SH-SY5Y (cell line): ENCODE data around the gene CEP70.

Experiments used
- GATA2 ChIP-seq: IDR thresholded peaks from 2 replicates; pipeline ENCODE4 v1.6.1; 2011; ENCODE audit warnings: mild to moderate bottlenecking, low read depth, low read length
- GATA3 ChIP-seq: IDR thresholded peaks from 2 replicates; pipeline ENCODE4 v1.6.1; 2011; ENCODE audit warnings: low read depth, mild to moderate bottlenecking, low read length, moderate library complexity

Gene CEP70

GRCh38 chr3:138492980-138493675 is 100.9 kb downstream of the CEP70 start:
- TF ChIP-seq GATA2: no peak
- TF ChIP-seq GATA3: no peak

DNA sequence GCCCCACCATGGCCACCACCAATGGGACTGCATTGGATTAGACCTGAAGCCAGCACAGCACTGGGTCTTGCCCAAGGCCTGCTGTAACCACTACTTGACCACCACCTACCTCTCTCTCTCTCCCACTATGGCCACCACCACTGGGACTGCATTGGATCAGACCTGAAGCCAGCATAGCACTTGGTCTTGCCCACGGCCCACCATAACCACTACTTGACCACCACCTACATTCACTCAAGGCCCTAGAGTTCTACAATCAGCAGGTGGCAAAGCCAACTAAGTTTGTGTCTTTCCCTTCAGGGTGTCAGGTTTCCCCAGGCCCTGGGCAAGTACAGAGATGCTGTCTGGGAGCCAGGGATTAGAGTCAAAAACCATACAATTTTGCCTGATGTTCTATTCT is 102.1 kb downstream of the CEP70 start:
- no peak for TF ChIP-seq GATA3
- TF ChIP-seq GATA2: no peak

DNA sequence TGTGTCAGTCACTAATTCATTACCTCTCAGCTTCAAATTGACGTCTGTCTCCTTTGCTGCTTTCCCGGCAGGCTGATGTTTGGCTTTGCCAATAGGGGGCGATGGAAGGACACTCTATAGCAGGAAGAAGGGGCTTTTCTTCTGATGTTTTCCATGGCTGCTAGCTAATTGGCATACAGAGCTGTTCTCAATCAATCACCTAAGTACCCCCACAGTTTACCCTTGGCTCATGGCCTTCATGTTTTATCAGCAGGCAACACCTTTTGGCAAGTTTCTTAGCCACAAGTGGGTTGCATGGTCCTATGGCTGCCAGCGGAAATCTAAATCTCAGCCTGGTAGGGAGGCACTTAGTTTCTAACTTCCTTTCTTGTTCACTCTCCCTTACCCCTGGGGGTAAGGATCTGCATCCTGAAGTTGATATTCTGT is 114.6 kb downstream of the CEP70 start:
- TF ChIP-seq GATA3: no peak
- TF ChIP-seq GATA2: no peak

- no peak for TF ChIP-seq GATA2
- no peak for TF ChIP-seq GATA3
These were observed 116.3 kb downstream of the CEP70 start for GRCh38 chr3:138477801-138478200.

GRCh38 chr3:138477120-138477519 is 116.9 kb downstream of the CEP70 start:
- TF ChIP-seq GATA3: no peak
- TF ChIP-seq GATA2: no peak

- TF ChIP-seq GATA3: no peak
- no peak for TF ChIP-seq GATA2
These were observed 117.5 kb downstream of the CEP70 start for GRCh38 chr3:138476526-138476925.

DNA sequence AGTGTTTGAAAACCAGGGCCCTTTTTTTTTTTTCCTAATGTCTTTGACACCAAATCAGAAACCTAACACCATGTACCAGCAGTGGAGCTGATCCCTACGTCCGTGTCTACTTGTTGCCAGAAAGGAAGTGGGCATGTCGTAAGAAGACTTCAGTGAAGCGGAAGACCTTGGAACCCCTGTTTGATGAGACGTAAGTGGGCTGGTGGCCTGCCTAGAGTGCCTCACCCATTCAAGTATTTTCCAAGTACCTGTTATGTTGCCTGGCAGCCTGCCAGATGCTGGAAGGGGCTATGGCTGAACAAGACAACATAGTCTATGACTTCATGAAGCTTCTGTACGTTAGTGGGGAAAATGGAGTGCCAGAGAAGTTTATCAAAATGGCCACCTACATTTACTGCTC is 119.9 kb downstream of the CEP70 start:
- TF ChIP-seq GATA3 (no peak), GATA2 (no peak)

GRCh38 chr3:138473391-138473790 is 120.7 kb downstream of the CEP70 start:
- TF ChIP-seq GATA2 (no peak), GATA3 (no peak)

GRCh38 chr3:138472141-138472825 is 121.8 kb downstream of the CEP70 start:
- no peak for TF ChIP-seq GATA2
- no peak for TF ChIP-seq GATA3

DNA sequence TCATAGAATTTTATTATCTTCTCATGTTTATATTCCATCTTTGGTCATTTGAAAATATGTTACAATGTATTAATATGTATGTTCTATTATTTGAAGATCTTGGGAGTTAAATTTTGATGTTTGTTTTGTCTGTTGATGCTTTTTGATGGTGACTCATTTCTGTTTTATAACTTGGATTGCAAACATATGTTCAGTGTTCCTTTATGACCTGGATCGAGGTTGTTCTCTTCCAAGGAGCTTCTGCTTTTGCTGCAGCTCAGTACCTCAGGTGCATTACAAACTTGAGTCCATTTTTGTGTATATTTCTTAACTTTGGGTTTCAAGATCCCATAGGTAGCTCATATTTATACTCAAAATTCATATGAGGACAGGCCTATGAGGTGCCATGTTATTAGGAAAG is 122.6 kb downstream of the CEP70 start:
- TF ChIP-seq GATA3 (no peak), GATA2 (no peak)

GRCh38 chr3:138470687-138471086 is 123.4 kb downstream of the CEP70 start:
- TF ChIP-seq GATA3 (no peak), GATA2 (no peak)

GRCh38 chr3:138469874-138470273 is 124.2 kb downstream of the CEP70 start:
- no peak for TF ChIP-seq GATA2

DNA sequence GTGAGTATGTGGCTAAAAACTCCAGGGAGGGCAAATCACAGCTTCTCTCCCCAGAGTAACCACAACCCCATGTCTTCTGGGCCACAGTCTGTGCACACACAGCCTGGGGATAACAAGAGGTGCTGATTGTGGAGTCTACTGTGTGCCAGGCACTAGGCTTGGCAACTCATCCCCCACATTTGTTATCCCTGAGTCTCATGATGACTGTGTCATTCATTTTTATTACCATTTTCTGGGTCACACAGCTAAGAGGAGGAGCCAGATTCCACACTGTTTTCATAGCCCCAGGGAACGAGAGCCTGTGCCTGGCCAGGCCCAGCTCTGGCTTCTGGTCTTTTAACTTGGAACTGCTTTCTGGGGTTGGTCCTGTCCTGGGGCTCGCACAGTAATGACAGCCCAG is 125.2 kb downstream of the CEP70 start:
- TF ChIP-seq GATA3 (no peak), GATA2 (no peak)

- no peak for TF ChIP-seq GATA3
These were observed 125.6 kb downstream of the CEP70 start for GRCh38 chr3:138468451-138468850.

DNA sequence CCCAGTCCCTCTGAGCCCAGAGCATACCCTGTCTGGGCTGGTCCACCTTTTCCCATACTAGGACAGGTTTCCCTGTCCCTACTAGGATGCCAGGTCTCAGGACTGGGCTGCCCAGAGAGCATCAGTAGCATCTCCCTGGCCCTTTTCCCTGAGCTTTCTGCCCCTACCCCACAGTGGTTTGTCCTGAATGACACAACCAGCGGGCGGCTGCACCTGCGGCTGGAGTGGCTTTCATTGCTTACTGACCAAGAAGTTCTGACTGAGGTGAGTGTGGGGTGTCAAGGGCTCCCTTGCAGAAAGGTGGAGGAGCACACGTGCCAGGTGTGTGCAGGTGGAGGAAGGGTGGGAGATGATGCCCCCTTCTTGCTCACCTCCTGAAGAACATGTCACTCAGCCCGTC is 126.1 kb downstream of the CEP70 start:
- no peak for TF ChIP-seq GATA3
- TF ChIP-seq GATA2: no peak

DNA sequence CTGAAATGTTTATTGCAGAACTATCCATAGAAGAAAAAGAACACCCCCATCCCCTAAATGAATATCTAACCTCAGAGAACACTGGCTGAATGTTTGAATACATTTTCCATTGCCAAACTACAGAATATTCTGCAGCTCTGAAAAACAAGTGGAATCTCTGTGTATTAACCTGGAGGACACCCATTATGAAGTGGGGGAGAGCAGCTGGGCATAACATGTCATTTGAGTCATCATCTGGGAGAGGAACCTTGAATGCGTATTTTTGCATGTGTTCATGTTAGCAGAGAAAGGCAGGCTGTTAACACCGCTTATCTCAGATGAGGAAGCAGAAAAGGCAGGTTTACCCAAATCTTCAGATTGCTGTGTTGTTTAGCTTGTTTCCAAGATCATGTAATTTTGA is 128.1 kb downstream of the CEP70 start:
- no peak for TF ChIP-seq GATA2
- no peak for TF ChIP-seq GATA3

DNA sequence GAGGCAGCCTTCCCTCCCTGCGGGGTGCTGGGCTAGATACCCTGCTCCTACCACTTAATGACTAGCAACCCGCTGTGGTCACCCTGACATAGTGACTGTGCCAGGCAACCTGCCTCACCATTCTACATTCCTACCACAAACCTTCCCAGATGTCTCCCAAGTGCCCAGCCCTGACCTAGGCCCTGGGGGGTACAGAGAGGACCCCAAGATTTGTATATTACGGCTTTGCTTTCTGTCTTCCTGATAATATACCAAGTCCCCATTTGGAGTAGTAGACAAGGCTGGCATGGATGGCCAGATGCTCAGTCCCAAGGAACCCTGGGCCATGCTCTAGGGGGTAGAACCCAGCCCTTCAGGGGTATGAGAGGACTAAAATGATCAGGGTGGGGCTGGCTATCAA is 128.6 kb downstream of the CEP70 start:
- no peak for TF ChIP-seq GATA3
- TF ChIP-seq GATA2: no peak
